ENCODE measurements around the gene MEIS3. TPM values are rescaled to one million over a fixed set of nuclear protein-coding genes. Genes with fewer than 3 reads are reported as not detected.

MEIS3 gene
- polyA plus RNA-seq, 1 of the 3 experiments (the other 2 are of a cell fraction), result 69.8 TPM

DNA sequence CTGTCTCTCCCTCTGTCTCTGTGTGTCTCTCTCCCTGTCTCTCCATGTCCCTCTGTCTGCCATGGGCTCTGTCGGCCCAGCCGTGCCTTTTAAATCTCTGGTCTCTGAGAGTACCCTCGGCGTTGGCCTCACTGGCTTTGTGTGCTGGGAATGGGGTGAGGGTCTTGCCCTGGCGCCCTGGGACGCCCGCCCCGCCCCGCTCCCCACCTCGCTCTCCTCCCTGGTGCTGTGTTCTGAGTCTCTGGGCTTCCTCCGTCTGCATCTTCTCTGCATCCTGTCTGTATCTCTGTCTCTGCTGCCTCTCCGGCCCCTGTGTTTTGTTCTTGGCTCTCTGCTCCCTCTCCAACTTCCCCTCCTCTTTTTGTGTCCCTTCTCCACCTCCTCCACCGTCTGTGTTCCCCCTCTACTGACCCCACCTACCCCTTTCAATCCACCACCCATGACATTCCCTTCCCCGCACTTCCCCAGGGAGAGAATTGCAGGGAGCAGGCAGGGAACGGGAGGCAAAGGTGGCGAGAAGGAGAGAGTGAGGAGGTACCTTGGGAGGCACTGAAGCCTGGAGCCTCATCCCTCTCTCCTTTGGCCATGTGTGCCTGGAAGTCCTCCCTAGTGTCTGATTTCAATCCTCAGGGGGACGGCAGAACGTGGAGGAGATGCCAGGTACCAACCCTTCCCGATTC lies 4.0 kb upstream of the MEIS3 start:
- Histone ChIP-seq H3K4me2 (no peak overlapping the region), H3K4me1 (ENCODE audit: control insufficient read depth in 1 of 2, insufficient read depth in 2 of 2, low read depth in 1 of 2, low read length in 1 of 2) (peaks cover 23 to 32% of the 10 kb centered on the region in 2 experiments; a peak in 3 of 4 replicates), H3K9ac (no peak overlapping the region), H2AFZ (ENCODE audit: low read depth) (no peak overlapping the region), H3K27ac (ENCODE audit: low read depth in 2 of 2, low read length in 1 of 2) (no peak overlapping the region), H3K27me3 (ENCODE audit: insufficient read depth) (no peaks in the 10 kb centered on the region), H3K4me3 (ENCODE audit: low read depth in 2 of 2, low read length in 1 of 2) (no peak overlapping the region), H3K9me3 (no peaks in the 10 kb centered on the region), H4K20me1 (ENCODE audit: insufficient read depth) (peaks cover 2% of the 10 kb centered on the region; the same call in 1 of the 2 replicates), H3K79me2 (ENCODE audit: insufficient read depth) (peaks cover 7% of the 10 kb centered on the region; the same call in 1 of the 2 replicates), H3F3A (replicated peaks; ENCODE audit: insufficient read depth) (peaks cover 17% of the 10 kb centered on the region), H3K9me2 (no peaks in the 10 kb centered on the region), H3K36me3 (replicated peaks in 1 of 2; ENCODE audit: control insufficient read depth in 1 of 2, insufficient read depth in 2 of 2, low read length in 1 of 2) (no peaks in the 10 kb centered on the region)
- DNase-seq, result no peak
- ChIA-PET POLR2A (no interaction called here), CTCF (no interaction called here)
- WGBS (ENCODE audit: low lambda C conversion rate), result 80% methylated on average over 19 of the region's 19 CpGs
- no peak for TF ChIP-seq JUND (IDR thresholded peaks at IDR 0.05)
- TF ChIP-seq RCOR1 (IDR thresholded peaks at IDR 0.05; ENCODE audit: low read length), result no peak
- no peak for TF ChIP-seq REST (IDR thresholded peaks at IDR 0.05; ENCODE audit: low read depth, low read length)
- no peak for TF ChIP-seq YY1 (IDR thresholded peaks at IDR 0.05; ENCODE audit: low read depth)
- no peak for TF ChIP-seq ELF1 (IDR thresholded peaks at IDR 0.05)
- no peak for TF ChIP-seq SMC3 (IDR thresholded peaks at IDR 0.05; ENCODE audit: low read depth, low read length)
- no peak for TF ChIP-seq NFIC (IDR thresholded peaks at IDR 0.05; ENCODE audit: borderline replicate concordance)
- TF ChIP-seq ZBTB33 (IDR thresholded peaks at IDR 0.05; ENCODE audit: borderline replicate concordance, low read depth), result no peak
- TF ChIP-seq, protein P1, sequence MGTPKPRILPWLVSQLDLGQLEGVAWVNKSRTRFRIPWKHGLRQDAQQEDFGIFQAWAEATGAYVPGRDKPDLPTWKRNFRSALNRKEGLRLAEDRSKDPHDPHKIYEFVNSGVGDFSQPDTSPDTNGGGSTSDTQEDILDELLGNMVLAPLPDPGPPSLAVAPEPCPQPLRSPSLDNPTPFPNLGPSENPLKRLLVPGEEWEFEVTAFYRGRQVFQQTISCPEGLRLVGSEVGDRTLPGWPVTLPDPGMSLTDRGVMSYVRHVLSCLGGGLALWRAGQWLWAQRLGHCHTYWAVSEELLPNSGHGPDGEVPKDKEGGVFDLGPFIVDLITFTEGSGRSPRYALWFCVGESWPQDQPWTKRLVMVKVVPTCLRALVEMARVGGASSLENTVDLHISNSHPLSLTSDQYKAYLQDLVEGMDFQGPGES (IDR thresholded peaks at IDR 0.05; ENCODE audit: low read depth, low read length), result no peak
- TF ChIP-seq NRF1 (IDR thresholded peaks at IDR 0.05; ENCODE audit: low read depth, low read length), result no peak
- TF ChIP-seq FOXJ3 (CRISPR knock-in tag; IDR thresholded peaks at IDR 0.05), result no peak
- TF ChIP-seq GABPA (IDR thresholded peaks at IDR 0.05; ENCODE audit: low read depth), result no peak
- TF ChIP-seq EZH2phosphoT487 (IDR thresholded peaks at IDR 0.05; ENCODE audit: borderline replicate concordance, low read depth), result no peak
- TF ChIP-seq EP300 (IDR thresholded peaks at IDR 0.05; ENCODE audit: borderline replicate concordance in 1 of 2, low read depth in 1 of 2, low read length in 1 of 2), result no peak
- no peak for TF ChIP-seq TAF1 (IDR thresholded peaks at IDR 0.05; ENCODE audit: borderline replicate concordance, low read depth, low read length)
- TF ChIP-seq MXI1 (IDR thresholded peaks at IDR 0.05; ENCODE audit: low read depth, low read length), result no peak
- TF ChIP-seq MAX (IDR thresholded peaks at IDR 0.05; ENCODE audit: low read depth), result no peak
- TF ChIP-seq, protein P2, sequence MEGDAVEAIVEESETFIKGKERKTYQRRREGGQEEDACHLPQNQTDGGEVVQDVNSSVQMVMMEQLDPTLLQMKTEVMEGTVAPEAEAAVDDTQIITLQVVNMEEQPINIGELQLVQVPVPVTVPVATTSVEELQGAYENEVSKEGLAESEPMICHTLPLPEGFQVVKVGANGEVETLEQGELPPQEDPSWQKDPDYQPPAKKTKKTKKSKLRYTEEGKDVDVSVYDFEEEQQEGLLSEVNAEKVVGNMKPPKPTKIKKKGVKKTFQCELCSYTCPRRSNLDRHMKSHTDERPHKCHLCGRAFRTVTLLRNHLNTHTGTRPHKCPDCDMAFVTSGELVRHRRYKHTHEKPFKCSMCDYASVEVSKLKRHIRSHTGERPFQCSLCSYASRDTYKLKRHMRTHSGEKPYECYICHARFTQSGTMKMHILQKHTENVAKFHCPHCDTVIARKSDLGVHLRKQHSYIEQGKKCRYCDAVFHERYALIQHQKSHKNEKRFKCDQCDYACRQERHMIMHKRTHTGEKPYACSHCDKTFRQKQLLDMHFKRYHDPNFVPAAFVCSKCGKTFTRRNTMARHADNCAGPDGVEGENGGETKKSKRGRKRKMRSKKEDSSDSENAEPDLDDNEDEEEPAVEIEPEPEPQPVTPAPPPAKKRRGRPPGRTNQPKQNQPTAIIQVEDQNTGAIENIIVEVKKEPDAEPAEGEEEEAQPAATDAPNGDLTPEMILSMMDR (IDR thresholded peaks at IDR 0.05), result no peak
- TF ChIP-seq RXRA (IDR thresholded peaks at IDR 0.05; ENCODE audit: borderline replicate concordance, low read depth), result no peak

All from SK-N-SH (cell line).